HUDEP-2 (cell line): ENCODE measurements around the gene SLC43A1.
"Not testable (repeated sequence)": the region's sequence is repeated elsewhere in the genome, so short reads cannot be mapped to it uniquely, and the experiment has no call there.

Experiments
- DNase-seq, 76 experiments: peaks; one replicate each; lab custom pipeline; 2025; ENCODE audit not compliant: unreplicated experiment in 76 of 76; lab: John Stamatoyannopoulos, UW

The SLC43A1 gene

DNA sequence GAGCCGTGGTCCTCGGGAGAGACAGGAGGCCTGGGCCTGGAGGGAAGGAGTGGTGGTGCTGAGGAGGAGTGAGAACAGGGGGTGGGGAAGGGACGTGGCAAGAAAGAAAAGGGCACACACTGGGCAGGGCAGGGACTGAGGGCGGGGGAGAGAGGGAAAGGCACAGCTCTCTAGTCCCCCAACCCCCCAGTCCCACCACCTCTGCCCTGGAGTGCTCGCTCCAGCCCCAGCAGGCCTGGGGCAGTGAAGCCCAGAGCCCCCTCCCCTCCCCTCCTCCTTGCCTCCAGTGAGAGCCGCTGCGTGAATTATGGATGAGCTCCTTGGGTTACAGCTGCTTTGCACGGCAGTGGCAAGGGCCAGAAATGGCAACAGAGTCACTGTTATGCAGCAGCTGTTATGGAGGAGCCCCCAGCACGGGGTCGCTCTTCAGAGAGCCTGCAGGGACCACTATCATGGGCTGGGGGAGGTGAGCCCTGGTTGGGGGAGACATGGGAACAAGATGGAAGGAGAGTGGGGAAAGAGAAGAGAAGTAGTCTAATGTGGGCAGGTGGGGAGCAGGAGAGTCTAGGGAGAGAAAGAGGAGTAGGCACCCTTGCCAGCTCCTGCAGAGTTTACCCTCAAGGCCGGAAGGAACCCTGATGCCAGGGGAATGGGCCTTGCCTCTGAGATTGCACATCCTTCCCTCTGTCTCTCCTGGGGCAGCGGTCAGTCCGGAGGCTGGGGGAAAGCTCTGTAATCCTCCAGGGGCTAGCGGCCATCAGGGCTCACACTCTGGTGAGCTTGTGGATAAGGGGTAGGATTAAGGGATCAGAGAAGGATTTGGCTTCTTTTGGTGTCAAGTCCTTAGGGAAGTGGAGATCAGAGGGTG is 51.6 kb downstream of the SLC43A1 start:
- no peak for DNase-seq

- no peak for DNase-seq
Observed at GRCh38 chr11:57462597-57462996, 52.9 kb downstream of the SLC43A1 start.

- no peak for DNase-seq
Observed at GRCh38 chr11:57461841-57462489, 53.5 kb downstream of the SLC43A1 start.

DNA sequence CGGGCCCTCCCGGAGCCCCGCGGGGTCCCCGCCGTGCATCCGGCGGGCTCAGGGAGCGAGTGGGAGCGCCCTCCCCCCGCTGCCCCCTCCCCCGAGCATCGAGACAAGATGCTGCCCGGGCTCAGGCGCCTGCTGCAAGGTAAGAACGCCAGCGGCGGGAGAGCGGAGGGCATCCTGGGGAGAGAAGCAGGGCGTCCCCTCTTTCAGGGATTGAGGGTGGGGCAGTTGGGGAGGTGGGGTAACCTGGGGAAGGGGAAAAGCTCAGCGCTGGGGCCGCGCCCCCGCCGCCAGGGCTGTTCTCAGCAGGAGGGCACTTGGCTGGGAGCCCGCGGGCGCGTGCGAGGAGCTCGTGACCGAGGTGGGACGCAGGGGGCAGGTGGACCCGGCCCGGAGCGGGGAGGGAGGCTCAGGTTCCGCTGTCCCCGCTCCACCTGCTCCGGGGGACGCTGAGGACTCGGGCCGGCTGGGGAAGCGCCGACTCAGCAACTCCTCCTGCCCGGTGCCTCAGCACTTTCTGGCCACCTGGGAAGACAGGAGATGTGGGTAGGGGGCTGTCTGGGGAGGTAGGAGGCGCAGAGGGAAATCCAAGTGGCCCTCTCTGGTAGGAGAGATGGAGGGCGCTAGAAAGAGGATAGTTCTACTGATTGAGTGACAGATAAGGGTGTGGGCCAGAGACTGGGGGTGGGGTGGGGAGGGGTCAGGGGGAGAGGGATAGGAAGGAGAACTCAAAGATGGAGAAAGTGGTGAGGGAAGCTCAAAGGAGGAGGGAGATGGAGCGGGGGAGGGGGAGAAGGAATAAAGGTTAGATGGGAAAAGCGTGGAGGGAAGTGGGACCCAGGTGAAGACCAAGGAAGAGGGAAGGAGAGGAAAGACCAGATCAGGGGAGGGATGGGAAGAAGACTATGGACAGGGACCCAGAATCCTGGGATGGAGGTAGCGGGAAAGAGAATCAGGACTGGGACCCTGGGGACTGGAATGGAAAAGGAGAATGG is 54.4 kb downstream of the SLC43A1 start:
- DNase-seq = no peak

- DNase-seq = peak in 59 of 76 experiments; percentile 18 to 76 (median 56)
Observed at GRCh38 chr11:57460022-57460757, 55.3 kb downstream of the SLC43A1 start, which contains the start of gene RTN4RL2. RTN4RL2 (plus strand) TSS chr11:57460528; CDS start chr11:57460866, 338 bp downstream.

- DNase-seq = peak in 20 of 76 experiments; percentile 6 to 33 (median 24)
Observed at GRCh38 chr11:57459164-57460021, 56.1 kb downstream of the SLC43A1 start.

- DNase-seq = peak in 55 of 76 experiments; percentile 10 to 80 (median 51)
Observed at GRCh38 chr11:57458410-57459163, 56.9 kb downstream of the SLC43A1 start.

GRCh38 chr11:57458060-57458409 is 57.5 kb downstream of the SLC43A1 start:
- peak in 1 of 76 experiments; percentile 12 for DNase-seq

GRCh38 chr11:57457643-57458023 is 57.9 kb downstream of the SLC43A1 start:
- peak in 1 of 76 experiments; percentile 58 for DNase-seq

- peak in 66 of 76 experiments; percentile 20 to 84 (median 62) for DNase-seq
Observed at GRCh38 chr11:57456960-57457642, 58.4 kb downstream of the SLC43A1 start.

DNA sequence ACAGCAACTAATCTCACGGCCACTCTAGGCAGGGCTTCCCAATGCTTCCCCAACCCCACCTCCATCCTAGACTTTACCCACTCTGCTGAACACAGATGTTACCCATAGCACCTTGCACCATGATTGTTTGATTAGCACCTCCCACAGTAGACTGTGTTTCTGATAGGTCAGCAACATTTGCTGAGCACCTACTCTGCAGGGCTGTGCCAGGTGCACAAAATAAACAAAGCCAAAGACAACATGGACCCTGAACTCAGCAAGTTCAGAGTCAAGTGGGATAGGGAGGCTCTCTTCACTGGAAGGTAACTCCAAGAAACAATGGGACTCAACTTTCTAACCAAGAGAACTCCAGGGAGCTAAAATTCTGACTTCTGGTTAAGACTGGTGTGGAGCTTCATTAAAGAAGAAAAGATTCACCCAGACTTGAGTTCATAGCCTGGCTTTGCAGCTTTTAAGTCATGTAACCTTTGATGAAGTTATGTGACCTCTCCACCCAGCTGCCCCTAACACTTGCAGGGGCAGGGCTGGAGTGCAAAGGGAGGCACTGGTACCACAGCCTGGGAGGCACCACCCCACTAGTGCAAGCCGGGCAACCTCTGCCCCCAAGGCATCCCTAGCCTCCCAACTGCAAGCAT is 61.8 kb downstream of the SLC43A1 start:
- DNase-seq = no peak

DNA sequence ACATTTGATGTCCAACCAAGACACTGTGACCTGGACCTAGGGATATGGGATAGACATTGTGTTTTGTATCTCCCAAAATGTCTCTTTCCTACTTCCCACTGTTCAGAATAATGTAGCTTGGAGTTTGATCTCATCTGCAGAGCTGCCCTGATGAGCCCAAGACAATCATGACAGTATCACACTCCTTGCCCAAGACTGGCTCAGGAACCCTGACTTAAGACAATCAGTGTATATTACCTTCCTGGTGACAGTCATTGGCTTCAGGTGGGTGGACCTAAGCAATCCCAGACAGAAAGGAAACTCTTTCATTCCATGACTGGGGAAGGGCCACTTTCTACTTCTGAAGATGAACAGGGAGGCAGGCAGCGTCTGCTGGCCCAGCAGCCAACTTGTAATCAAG is 69.4 kb downstream of the SLC43A1 start:
- DNase-seq = no peak

- not testable (repeated sequence) for DNase-seq
Observed at GRCh38 chr11:57445122-57445394, 70.4 kb downstream of the SLC43A1 start.

DNA sequence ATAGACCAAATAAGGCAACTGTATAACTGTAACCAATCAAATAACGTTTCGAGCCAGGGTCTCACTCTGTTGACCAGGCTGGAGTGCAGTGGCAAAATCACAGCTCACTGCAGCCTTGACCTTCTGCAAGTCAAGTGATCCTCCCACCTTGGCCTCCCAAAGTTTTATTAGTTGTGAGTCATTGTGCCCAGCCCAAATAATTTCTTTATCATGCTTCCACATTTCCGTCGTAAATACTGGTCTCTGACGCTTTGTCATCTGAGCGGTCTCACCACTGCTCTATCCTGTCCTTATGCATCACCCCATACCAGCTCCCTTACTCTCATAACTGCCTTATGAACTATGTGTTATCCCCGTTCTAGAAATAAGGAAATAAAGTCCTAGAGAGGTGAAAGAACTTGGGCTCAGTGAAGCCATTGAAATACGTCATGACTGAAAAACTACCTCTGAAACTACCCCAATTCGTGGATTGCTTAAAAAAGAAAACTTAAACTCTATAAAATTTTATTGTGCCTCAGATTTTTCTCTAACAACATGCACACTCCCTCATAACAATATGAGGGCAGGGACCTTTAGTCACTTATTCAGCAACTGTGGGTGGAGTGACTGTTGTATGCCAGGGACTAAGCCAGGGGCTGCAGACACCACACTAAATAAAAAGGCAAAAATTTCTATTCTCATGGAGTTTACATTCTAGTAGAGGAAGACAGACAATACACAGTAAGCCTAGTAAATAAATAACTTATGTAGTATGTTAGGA is 71.0 kb downstream of the SLC43A1 start:
- peak in 3 of 76 experiments; percentile 15 to 38 (median 22) for DNase-seq

DNA sequence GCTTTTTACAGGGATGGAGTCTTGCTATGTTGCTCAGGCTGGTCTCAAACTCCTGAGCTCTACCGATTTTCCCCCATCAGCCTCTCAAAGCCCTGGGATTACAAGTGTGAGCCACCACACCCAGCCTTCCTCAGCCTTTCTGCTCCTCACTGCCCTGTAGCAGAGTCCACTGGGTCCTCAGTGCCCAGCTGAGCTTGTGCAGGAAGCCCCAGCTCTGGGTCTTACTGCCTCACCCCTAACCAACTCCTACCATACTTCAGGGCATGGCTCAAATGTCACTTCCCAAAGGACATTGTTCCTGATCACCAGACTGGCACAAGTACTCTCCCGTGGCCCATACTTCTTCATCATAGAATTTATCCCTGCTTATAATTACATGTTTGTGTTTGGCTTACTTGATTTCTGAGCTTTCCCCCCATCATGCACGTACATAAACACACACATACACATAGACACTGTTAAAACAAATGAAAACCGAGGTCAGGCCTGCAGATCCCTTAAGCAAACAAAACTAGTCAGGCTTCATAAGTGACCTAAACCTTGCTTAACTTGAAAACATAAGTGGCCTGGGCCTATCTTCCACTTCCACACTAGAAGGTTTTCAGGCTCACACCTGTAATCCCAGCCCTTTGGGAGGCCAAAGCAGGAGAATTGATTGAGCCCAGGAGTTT is 74.6 kb downstream of the SLC43A1 start:
- DNase-seq = no peak

GRCh38 chr11:57439786-57440185 is 75.7 kb downstream of the SLC43A1 start:
- no peak for DNase-seq
